Activated CD4-positive, alpha-beta T cell treated with anti-CD3 and anti-CD28 coated beads, Interleukin-2, amount 50 U/mL, for 1 hour (primary cell): ENCODE results near the gene SLC28A1.
"Not testable (repeated sequence)": the region's sequence is repeated elsewhere in the genome, so short reads cannot be mapped to it uniquely, and the experiment has no call there.

Experiments used
- DNase-seq: peaks from one replicate; pipeline ENCODE4 v3.0.0-alpha.2; 2020

The SLC28A1 gene

GRCh38 chr15:84976746-84977345, 92.4 kb downstream of the SLC28A1 start:
- DNase-seq: no peak

GRCh38 chr15:84979651-84980050, 95.2 kb downstream of the SLC28A1 start:
- DNase-seq: no peak

GRCh38 chr15:84980196-84981053, 96.0 kb downstream of the SLC28A1 start:
- peak; percentile 86 for DNase-seq

- DNase-seq: peak; percentile 94
Measured at GRCh38 chr15:84981054-84981710, 96.7 kb downstream of the SLC28A1 start.

- DNase-seq: peak; percentile 44
Measured at GRCh38 chr15:84981711-84982300, 97.3 kb downstream of the SLC28A1 start, which contains the start of gene PDE8A. Gene PDE8A (plus strand): TSS chr15:84981856. CDS start chr15:84982163, 307 bp downstream.

GRCh38 chr15:84982301-84982920, 97.9 kb downstream of the SLC28A1 start:
- DNase-seq: peak; percentile 52

- DNase-seq: no peak
Measured at GRCh38 chr15:84983294-84983693, 98.8 kb downstream of the SLC28A1 start.

GRCh38 chr15:84983711-84984110, 99.2 kb downstream of the SLC28A1 start:
- DNase-seq: no peak

GRCh38 chr15:84985158-84985557, 100.7 kb downstream of the SLC28A1 start:
- no peak for DNase-seq

- DNase-seq: not testable (repeated sequence)
Measured at GRCh38 chr15:84987351-84987750, 102.9 kb downstream of the SLC28A1 start.

GRCh38 chr15:84987949-84988624, 103.6 kb downstream of the SLC28A1 start:
- no peak for DNase-seq

GRCh38 chr15:84988909-84989644, 104.6 kb downstream of the SLC28A1 start:
- DNase-seq: no peak

GRCh38 chr15:84990507-84990906, 106.0 kb downstream of the SLC28A1 start:
- DNase-seq: no peak

- no peak for DNase-seq
Measured at GRCh38 chr15:84991014-84991712, 106.7 kb downstream of the SLC28A1 start.

GRCh38 chr15:84992157-84992944, 107.9 kb downstream of the SLC28A1 start:
- DNase-seq: peak; percentile 12
